ENCODE measurements around the gene MLYCD. TPM values are rescaled to one million over a fixed set of nuclear protein-coding genes. Genes with fewer than 3 reads are reported as not detected.

The MLYCD gene
- total and polyA plus RNA-seq, 2 experiments from 2014 or later, result 3.2 to 7.2 TPM

DNA sequence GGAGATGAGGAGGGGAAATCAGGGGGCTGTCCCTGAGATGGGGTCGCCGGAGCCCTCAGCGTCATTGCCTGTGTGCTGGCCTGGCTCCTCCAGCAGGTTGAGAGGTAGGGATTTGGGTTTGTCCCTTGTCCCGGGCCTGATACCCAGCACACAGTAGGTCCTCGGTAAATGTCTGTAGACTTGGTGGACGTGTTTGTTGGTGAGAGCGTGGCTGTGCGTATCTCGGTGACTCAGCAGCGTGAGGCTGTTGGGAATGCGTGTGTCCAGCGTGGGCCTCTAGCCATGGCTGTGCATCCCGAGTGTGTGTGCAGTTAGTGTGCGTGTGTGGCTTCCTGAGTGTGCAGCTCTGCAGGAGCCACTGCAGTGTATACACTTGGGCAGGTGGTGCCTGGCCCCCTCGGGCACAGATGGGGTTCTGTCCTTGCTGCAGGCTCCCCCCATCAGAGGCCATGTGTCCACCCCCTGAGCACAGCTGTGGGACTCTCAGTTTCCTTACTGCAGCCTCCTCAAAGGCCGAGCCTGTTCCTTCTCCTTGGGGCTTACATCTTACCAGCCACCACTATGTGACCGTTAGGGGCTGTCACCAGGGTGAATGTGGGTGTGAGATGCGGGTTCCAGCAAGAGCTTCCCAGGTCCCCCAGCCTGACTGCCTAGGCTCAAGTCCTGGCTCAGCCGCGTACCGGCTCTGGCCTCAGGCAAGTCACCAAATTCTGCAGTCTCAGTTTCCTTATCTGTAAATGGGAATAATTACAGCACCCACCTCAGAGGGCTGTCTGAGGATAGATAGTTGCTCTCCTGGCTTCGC is 74.9 kb downstream of the MLYCD start:
- no peaks in the 10 kb centered on the region for H3K79me2 ChIP-seq (replicated peaks; ENCODE audit: insufficient read depth)
- H3K9me2 ChIP-seq (ENCODE audit: insufficient read depth), result no peaks in the 10 kb centered on the region
- no peaks in the 10 kb centered on the region for H3K36me3 ChIP-seq (ENCODE audit: insufficient read depth)
- TF ChIP-seq ZNF331 (CRISPR knock-in tag; IDR thresholded peaks at IDR 0.05; ENCODE audit: low read depth), result no peak
- TF ChIP-seq, protein P1, sequence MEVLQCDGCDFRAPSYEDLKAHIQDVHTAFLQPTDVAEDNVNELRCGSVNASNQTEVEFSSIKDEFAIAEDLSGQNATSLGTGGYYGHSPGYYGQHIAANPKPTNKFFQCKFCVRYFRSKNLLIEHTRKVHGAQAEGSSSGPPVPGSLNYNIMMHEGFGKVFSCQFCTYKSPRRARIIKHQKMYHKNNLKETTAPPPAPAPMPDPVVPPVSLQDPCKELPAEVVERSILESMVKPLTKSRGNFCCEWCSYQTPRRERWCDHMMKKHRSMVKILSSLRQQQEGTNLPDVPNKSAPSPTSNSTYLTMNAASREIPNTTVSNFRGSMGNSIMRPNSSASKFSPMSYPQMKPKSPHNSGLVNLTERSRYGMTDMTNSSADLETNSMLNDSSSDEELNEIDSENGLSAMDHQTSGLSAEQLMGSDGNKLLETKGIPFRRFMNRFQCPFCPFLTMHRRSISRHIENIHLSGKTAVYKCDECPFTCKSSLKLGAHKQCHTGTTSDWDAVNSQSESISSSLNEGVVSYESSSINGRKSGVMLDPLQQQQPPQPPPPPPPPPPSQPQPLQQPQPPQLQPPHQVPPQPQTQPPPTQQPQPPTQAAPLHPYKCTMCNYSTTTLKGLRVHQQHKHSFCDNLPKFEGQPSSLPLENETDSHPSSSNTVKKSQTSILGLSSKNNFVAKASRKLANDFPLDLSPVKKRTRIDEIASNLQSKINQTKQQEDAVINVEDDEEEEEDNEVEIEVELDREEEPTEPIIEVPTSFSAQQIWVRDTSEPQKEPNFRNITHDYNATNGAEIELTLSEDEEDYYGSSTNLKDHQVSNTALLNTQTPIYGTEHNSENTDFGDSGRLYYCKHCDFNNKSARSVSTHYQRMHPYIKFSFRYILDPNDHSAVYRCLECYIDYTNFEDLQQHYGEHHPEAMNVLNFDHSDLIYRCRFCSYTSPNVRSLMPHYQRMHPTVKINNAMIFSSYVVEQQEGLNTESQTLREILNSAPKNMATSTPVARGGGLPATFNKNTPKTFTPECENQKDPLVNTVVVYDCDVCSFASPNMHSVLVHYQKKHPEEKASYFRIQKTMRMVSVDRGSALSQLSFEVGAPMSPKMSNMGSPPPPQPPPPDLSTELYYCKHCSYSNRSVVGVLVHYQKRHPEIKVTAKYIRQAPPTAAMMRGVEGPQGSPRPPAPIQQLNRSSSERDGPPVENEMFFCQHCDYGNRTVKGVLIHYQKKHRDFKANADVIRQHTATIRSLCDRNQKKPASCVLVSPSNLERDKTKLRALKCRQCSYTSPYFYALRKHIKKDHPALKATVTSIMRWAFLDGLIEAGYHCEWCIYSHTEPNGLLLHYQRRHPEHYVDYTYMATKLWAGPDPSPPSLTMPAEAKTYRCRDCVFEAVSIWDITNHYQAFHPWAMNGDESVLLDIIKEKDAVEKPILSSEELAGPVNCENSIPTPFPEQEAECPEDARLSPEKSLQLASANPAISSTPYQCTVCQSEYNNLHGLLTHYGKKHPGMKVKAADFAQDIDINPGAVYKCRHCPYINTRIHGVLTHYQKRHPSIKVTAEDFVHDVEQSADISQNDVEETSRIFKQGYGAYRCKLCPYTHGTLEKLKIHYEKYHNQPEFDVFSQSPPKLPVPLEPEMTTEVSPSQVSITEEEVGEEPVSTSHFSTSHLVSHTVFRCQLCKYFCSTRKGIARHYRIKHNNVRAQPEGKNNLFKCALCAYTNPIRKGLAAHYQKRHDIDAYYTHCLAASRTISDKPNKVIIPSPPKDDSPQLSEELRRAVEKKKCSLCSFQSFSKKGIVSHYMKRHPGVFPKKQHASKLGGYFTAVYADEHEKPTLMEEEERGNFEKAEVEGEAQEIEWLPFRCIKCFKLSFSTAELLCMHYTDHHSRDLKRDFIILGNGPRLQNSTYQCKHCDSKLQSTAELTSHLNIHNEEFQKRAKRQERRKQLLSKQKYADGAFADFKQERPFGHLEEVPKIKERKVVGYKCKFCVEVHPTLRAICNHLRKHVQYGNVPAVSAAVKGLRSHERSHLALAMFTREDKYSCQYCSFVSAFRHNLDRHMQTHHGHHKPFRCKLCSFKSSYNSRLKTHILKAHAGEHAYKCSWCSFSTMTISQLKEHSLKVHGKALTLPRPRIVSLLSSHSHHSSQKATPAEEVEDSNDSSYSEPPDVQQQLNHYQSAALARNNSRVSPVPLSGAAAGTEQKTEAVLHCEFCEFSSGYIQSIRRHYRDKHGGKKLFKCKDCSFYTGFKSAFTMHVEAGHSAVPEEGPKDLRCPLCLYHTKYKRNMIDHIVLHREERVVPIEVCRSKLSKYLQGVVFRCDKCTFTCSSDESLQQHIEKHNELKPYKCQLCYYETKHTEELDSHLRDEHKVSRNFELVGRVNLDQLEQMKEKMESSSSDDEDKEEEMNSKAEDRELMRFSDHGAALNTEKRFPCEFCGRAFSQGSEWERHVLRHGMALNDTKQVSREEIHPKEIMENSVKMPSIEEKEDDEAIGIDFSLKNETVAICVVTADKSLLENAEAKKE (CRISPR knock-in tag; IDR thresholded peaks at IDR 0.05), result no peak
- TF ChIP-seq, protein P2, sequence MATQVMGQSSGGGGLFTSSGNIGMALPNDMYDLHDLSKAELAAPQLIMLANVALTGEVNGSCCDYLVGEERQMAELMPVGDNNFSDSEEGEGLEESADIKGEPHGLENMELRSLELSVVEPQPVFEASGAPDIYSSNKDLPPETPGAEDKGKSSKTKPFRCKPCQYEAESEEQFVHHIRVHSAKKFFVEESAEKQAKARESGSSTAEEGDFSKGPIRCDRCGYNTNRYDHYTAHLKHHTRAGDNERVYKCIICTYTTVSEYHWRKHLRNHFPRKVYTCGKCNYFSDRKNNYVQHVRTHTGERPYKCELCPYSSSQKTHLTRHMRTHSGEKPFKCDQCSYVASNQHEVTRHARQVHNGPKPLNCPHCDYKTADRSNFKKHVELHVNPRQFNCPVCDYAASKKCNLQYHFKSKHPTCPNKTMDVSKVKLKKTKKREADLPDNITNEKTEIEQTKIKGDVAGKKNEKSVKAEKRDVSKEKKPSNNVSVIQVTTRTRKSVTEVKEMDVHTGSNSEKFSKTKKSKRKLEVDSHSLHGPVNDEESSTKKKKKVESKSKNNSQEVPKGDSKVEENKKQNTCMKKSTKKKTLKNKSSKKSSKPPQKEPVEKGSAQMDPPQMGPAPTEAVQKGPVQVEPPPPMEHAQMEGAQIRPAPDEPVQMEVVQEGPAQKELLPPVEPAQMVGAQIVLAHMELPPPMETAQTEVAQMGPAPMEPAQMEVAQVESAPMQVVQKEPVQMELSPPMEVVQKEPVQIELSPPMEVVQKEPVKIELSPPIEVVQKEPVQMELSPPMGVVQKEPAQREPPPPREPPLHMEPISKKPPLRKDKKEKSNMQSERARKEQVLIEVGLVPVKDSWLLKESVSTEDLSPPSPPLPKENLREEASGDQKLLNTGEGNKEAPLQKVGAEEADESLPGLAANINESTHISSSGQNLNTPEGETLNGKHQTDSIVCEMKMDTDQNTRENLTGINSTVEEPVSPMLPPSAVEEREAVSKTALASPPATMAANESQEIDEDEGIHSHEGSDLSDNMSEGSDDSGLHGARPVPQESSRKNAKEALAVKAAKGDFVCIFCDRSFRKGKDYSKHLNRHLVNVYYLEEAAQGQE (IDR thresholded peaks at IDR 0.05; ENCODE audit: unreplicated experiment), result no peak
- TF ChIP-seq ZNF114 (CRISPR knock-in tag; IDR thresholded peaks at IDR 0.05), result no peak
- TF ChIP-seq JUNB (IDR thresholded peaks at IDR 0.05; ENCODE audit: unreplicated experiment), result no peak
- TF ChIP-seq EZH2 (IDR thresholded peaks at IDR 0.05; ENCODE audit: low read depth, unreplicated experiment), result no peak
- no peak for DNase-seq (ENCODE audit: low spot score)
- H3K27me3 ChIP-seq (ENCODE audit: insufficient read depth), result peaks cover 12% of the 10 kb centered on the region
- Mint-ChIP-seq H3K4me1 (peaks cover 7% of the 10 kb centered on the region; the same call in 2 of the 3 replicates), H3K27me3 (ENCODE audit: insufficient read depth, low read depth, poor library complexity) (peaks cover 20% of the 10 kb centered on the region), H3K4me3 (no peak overlapping the region), H3K36me3 (ENCODE audit: low read depth) (peaks cover 12% of the 10 kb centered on the region), H3K9me3 (peaks cover 14% of the 10 kb centered on the region), H3K27ac (no peak overlapping the region)
- H3K4me1 ChIP-seq (ENCODE audit: insufficient read depth), result no peaks in the 10 kb centered on the region; the same call in 1 of the 2 replicates
- no peaks in the 10 kb centered on the region for H3F3A ChIP-seq (replicated peaks; ENCODE audit: low read depth)
- no peak overlapping the region for H3K4me3 ChIP-seq
- no peaks in the 10 kb centered on the region for H4K20me1 ChIP-seq (replicated peaks; ENCODE audit: insufficient read depth)
- no peak overlapping the region for H2AFZ ChIP-seq
- no peak overlapping the region for H3K4me2 ChIP-seq
- H3K27ac ChIP-seq (ENCODE audit: low read depth), result no peak overlapping the region
- no peak for ATAC-seq

Measured in GM23338 (cell line).